Liver (tissue), 3 donors: ENCODE results near the gene DHRS1.

Source experiments
- CTCF ChIP-seq: fragments of 150-350 bp; IDR thresholded peaks from 2 replicates; pipeline ENCODE4 v1.5.1; 2017; ENCODE audit warnings: improper control_type of control experiment, low read depth, low read length; ENCODE audit not compliant: missing input control
- EGR1 ChIP-seq, 2 donors: IDR thresholded peaks; 2 replicates each; pipeline ENCODE4 v1.6.1; 2016 to 2018; ENCODE audit warnings: antibody characterized with exemption in 2 of 2, low read depth in 2 of 2
- RAD21 ChIP-seq, 2 donors: IDR thresholded peaks; 2 replicates each; pipeline ENCODE4 v1.6.1; 2016; ENCODE audit warnings: antibody characterized with exemption in 2 of 2, mild to moderate bottlenecking in 2 of 2
- REST ChIP-seq: IDR thresholded peaks from 2 replicates; pipeline ENCODE4 v1.6.1; 2016; ENCODE audit warnings: antibody characterized with exemption, mild to moderate bottlenecking
- donor health status: healthy.
- donor health status: healthy.

- no peak for TF ChIP-seq CTCF
- TF ChIP-seq RAD21 (IDR thresholded peaks at IDR 0.05): no peak
- TF ChIP-seq REST: no peak
- TF ChIP-seq EGR1 (IDR thresholded peaks at IDR 0.05; ENCODE audit: low read depth in 2 of 2): no peak
Measured at GRCh38 chr14:24284501-24285035, 15.0 kb downstream of the DHRS1 start.
